Activated T-cell treated with anti-CD3 and anti-CD28 coated beads, Interleukin-2, amount 50 U/mL, for 4 hours (primary cell): ENCODE data around the gene HEG1. TPM values are rescaled to one million over a fixed set of nuclear protein-coding genes. Genes with fewer than 3 reads are reported as not detected.
"Not testable (repeated sequence)": the region's sequence is repeated elsewhere in the genome, so short reads cannot be mapped to it uniquely, and the experiment has no call there.

Experiments
- ATAC-seq, 2 donors: fragments of 200-7000 bp; cut with Tn5 transposase; one replicate each; pipeline ENCODE4 v1.10.0; 2021
- DNase-seq: peaks from one replicate; pipeline ENCODE4 v3.0.0-alpha.2; 2020
- H3K27me3 Mint-ChIP-seq: one replicate; pipeline ENCODE4 v1.8.0; 2021; ENCODE audit warnings: low read depth, mixed read lengths
- H3K36me3 Mint-ChIP-seq: one replicate; pipeline ENCODE4 v1.8.0; 2022; ENCODE audit warnings: mixed read lengths; ENCODE audit not compliant: insufficient read depth
- H3K4me1 Mint-ChIP-seq: one replicate; pipeline ENCODE4 v1.8.0; 2021; ENCODE audit warnings: low read depth, mixed read lengths
- H3K4me3 Mint-ChIP-seq: one replicate; pipeline ENCODE4 v1.8.0; 2021; ENCODE audit warnings: mild to moderate bottlenecking, moderate library complexity, mixed read lengths
- H3K9me3 Mint-ChIP-seq: one replicate; pipeline ENCODE4 v1.8.0; 2021; ENCODE audit warnings: mixed read lengths
- total RNA-seq, 3 donors: library from RNA; stranded (reverse); gene quantifications; one replicate each; pipeline ENCODE4 v1.2.1, GENCODE V29; 2021

Gene HEG1, protein sequence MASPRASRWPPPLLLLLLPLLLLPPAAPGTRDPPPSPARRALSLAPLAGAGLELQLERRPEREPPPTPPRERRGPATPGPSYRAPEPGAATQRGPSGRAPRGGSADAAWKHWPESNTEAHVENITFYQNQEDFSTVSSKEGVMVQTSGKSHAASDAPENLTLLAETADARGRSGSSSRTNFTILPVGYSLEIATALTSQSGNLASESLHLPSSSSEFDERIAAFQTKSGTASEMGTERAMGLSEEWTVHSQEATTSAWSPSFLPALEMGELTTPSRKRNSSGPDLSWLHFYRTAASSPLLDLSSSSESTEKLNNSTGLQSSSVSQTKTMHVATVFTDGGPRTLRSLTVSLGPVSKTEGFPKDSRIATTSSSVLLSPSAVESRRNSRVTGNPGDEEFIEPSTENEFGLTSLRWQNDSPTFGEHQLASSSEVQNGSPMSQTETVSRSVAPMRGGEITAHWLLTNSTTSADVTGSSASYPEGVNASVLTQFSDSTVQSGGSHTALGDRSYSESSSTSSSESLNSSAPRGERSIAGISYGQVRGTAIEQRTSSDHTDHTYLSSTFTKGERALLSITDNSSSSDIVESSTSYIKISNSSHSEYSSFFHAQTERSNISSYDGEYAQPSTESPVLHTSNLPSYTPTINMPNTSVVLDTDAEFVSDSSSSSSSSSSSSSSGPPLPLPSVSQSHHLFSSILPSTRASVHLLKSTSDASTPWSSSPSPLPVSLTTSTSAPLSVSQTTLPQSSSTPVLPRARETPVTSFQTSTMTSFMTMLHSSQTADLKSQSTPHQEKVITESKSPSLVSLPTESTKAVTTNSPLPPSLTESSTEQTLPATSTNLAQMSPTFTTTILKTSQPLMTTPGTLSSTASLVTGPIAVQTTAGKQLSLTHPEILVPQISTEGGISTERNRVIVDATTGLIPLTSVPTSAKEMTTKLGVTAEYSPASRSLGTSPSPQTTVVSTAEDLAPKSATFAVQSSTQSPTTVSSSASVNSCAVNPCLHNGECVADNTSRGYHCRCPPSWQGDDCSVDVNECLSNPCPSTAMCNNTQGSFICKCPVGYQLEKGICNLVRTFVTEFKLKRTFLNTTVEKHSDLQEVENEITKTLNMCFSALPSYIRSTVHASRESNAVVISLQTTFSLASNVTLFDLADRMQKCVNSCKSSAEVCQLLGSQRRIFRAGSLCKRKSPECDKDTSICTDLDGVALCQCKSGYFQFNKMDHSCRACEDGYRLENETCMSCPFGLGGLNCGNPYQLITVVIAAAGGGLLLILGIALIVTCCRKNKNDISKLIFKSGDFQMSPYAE (N-terminal part only)
- 1 to 10 TPM; 6.4 to 9.0 (median 7.2) TPM for total RNA-seq

- Mint-ChIP-seq H3K36me3 (no peaks in the 10 kb centered on the region), H3K4me3 (peak within 1 kb of the TSS; percentile 90), H3K9me3 (no peaks in the 10 kb centered on the region), H3K4me1 (peaks cover 47% of the 10 kb centered on the region), H3K27me3 (peaks cover 10% of the 10 kb centered on the region)
- ATAC-seq (peak; percentile 82 to 83), DNase-seq (peak; percentile 70)
These were observed at the start of gene HEG1 for GRCh38 chr3:125055913-125056745. Gene HEG1 (minus strand): TSS chr3:125055997. CDS start chr3:125055890, 107 bp downstream.

DNA sequence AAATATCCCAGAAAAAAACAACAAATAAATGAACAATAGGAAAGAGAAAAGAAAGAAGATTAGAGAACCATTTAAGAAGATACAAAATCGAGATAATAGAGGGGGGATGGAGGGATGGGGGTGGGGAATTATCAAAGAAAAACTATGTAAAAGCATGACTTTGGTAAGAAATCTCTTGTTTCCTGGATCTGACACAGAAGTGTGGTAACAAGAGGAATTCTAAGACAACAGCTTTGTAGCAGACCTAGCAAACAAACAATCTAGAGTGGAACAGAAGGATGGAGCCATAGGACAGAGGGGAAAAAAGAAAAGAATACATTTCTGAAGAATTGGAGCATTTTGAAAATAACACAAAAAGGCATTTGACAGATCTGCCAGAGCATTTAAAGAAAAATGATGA, 49.3 kb upstream of the HEG1 start:
- ATAC-seq (no peak), DNase-seq (no peak)
- Mint-ChIP-seq H3K27me3 (peaks cover 3% of the 10 kb centered on the region), H3K4me3 (no peak overlapping the region), H3K36me3 (no peaks in the 10 kb centered on the region), H3K4me1 (peaks cover 10% of the 10 kb centered on the region), H3K9me3 (peaks cover 8% of the 10 kb centered on the region)

DNA sequence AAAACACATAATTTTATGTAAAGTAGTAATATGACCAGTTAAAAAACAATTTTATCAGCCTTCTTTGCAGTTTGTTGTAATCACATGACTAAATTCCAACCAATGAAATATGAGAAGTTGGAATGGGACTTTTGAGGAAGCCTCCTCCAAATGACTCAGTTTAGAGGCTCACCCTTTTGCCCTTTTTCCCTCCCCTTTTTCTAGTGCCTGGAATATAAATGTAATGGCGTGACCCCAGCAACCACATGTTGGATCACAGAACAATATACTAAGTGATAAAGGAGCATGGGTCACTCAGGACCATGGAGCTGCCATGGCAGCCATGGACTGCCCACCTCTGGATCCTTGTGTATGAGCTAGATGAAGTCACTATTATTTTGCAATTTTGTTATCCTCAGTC, 48.8 kb upstream of the HEG1 start:
- H3K4me3 Mint-ChIP-seq = no peak overlapping the region
- H3K4me1 Mint-ChIP-seq = peaks cover 9% of the 10 kb centered on the region
- no peak for ATAC-seq
- H3K27me3 Mint-ChIP-seq = peaks cover 3% of the 10 kb centered on the region
- H3K36me3 Mint-ChIP-seq = peaks cover 3% of the 10 kb centered on the region
- H3K9me3 Mint-ChIP-seq = peaks cover 12% of the 10 kb centered on the region
- DNase-seq = no peak

- no peak for DNase-seq
- Mint-ChIP-seq H3K4me1 (peaks cover 4% of the 10 kb centered on the region), H3K9me3 (peaks cover 17% of the 10 kb centered on the region), H3K4me3 (no peak overlapping the region), H3K36me3 (peaks cover 6% of the 10 kb centered on the region), H3K27me3 (peaks cover 3% of the 10 kb centered on the region)
- no peak for ATAC-seq
These were observed 47.6 kb upstream of the HEG1 start for GRCh38 chr3:125103406-125103805.

DNA sequence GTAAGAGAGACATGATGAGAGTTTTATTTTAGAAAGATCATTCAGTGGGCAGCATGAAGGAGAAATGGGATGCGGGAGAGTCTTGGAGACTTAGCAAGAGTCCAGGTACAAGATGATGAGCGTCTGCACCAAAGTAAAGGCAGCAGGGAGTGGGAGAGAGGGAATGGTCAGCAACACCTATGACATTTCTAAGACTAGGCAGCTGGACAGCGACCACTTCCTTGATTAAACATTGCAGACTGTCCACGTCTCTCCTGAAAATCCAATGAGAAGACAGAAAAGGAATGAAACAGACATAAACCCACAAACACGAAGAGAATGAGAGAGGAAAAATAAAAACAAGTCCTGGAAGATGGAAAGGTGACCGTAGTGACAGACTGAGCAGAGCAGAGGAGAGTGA, 46.7 kb upstream of the HEG1 start:
- no peak overlapping the region for H3K4me3 Mint-ChIP-seq

GRCh38 chr3:125098611-125099291, 43.0 kb upstream of the HEG1 start:
- Mint-ChIP-seq H3K27me3 (peaks cover 2% of the 10 kb centered on the region), H3K4me1 (no peaks in the 10 kb centered on the region), H3K4me3 (no peak overlapping the region), H3K9me3 (peaks cover 10% of the 10 kb centered on the region), H3K36me3 (peaks cover 6% of the 10 kb centered on the region)
- no peak for DNase-seq
- no peak for ATAC-seq

More for the DNA sequence above, 46.7 kb upstream of the HEG1 start:
- peaks cover 6% of the 10 kb centered on the region for H3K36me3 Mint-ChIP-seq
- peaks cover 3% of the 10 kb centered on the region for H3K27me3 Mint-ChIP-seq
- peaks cover 17% of the 10 kb centered on the region for H3K9me3 Mint-ChIP-seq
- ATAC-seq (no peak), DNase-seq (no peak)
- no peaks in the 10 kb centered on the region for H3K4me1 Mint-ChIP-seq

GRCh38 chr3:125090649-125091048, 34.9 kb upstream of the HEG1 start:
- Mint-ChIP-seq H3K4me1 (no peaks in the 10 kb centered on the region), H3K36me3 (no peaks in the 10 kb centered on the region), H3K9me3 (no peaks in the 10 kb centered on the region), H3K27me3 (peaks cover 4% of the 10 kb centered on the region), H3K4me3 (no peak overlapping the region)
- DNase-seq (no peak), ATAC-seq (no peak)

DNA sequence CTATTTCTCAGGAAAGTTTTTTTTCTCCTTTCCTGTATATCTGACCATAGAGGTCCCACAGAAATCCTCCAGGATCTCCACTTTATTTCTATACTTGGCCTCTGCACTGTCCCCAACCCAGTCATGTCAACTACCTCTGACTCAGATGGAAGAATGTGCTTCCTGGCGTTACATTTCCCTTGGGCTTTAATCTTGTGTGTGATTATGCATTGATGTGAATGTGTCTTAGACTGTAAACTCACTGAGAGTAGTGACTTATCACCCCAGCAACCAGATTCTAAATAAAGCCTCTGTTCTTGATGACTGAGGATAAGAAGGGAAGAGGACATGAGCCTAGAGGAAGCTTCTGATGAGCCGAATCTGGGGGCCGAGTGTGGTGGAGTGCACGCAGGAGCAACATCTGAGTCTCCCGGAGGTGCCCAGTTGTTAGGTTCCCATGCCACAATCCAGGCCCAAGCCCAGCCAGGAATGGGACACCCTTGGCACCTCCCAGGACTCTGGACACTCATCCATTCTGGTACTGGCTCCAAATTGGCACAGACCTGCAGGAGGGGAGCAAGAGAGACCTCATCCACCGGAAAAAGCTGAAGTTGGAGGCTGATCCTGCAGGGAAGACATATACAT, 32.1 kb upstream of the HEG1 start:
- no peaks in the 10 kb centered on the region for H3K36me3 Mint-ChIP-seq
- no peaks in the 10 kb centered on the region for H3K9me3 Mint-ChIP-seq
- peaks cover 4% of the 10 kb centered on the region for H3K27me3 Mint-ChIP-seq
- ATAC-seq (no peak), DNase-seq (no peak)
- no peak overlapping the region for H3K4me3 Mint-ChIP-seq
- no peaks in the 10 kb centered on the region for H3K4me1 Mint-ChIP-seq

DNA sequence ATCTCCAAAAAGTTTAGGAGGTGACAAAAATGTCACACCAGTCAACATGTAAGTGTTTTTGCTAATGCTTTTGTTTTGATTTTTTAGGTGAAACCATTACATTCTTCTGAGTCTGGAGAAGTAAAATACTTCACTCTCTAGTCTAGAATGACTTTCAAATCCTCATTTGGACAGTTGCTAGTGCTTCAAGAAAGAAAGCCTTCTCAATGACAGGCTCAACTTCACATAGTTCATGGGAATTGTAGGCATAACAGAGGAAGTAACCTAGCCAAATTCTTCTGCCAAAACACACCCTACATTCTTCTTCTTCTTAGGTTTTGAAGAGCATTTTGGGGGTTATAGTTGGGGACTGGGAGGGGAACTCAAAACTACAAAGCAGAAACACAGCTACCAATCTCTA, 29.4 kb upstream of the HEG1 start:
- Mint-ChIP-seq H3K4me3 (no peak overlapping the region), H3K27me3 (no peaks in the 10 kb centered on the region), H3K4me1 (no peaks in the 10 kb centered on the region), H3K9me3 (no peaks in the 10 kb centered on the region), H3K36me3 (no peaks in the 10 kb centered on the region)
- DNase-seq = no peak
- no peak for ATAC-seq

GRCh38 chr3:125083776-125084175, 28.0 kb upstream of the HEG1 start:
- Mint-ChIP-seq H3K4me1 (no peaks in the 10 kb centered on the region), H3K27me3 (no peaks in the 10 kb centered on the region), H3K36me3 (no peaks in the 10 kb centered on the region), H3K4me3 (no peak overlapping the region), H3K9me3 (no peaks in the 10 kb centered on the region)
- DNase-seq = no peak
- ATAC-seq = no peak

DNA sequence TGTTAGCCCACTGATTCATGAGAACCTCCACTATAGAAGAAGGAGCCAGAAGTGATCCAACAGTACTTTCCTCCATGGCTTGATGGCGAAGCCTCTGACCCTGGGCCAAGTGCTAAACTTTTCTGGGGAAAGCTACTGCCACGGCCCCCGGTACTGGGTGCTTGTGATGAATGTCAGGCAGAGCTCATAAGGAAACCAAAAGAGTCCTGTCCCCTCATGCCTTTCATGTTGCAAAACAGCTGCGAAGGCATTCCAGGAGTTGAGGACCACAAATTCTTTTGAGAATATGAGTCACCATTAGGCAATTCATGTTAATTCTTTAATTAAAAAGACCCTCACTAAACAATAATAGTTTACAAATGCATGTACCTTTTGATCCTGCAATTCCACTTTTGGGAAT, 26.5 kb upstream of the HEG1 start:
- not testable (repeated sequence) for H3K4me3 Mint-ChIP-seq, H3K27me3 Mint-ChIP-seq, H3K36me3 Mint-ChIP-seq, H3K9me3 Mint-ChIP-seq, DNase-seq, ATAC-seq, H3K4me1 Mint-ChIP-seq

DNA sequence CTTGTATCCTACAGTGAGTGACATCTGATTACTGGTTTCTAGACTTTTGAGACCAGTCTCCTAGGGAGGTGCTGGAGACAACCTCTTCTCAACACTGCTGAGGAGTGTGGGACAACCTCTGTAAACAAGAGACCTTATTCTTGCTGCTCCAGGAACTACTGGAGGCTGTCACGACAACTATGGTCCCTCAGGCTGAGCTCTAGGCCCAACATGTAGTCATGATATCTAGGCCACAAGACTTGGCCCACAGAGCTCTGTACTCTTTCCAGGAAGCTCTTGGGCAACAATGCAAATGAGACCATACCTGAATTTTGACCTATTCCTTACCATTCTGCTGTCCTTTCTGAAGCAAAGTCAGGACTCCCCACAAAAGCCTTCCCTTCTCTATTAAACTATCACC, 24.3 kb upstream of the HEG1 start:
- ATAC-seq (no peak), DNase-seq (no peak)
- Mint-ChIP-seq H3K9me3 (no peaks in the 10 kb centered on the region), H3K4me3 (no peak overlapping the region), H3K36me3 (no peaks in the 10 kb centered on the region), H3K27me3 (no peaks in the 10 kb centered on the region), H3K4me1 (no peaks in the 10 kb centered on the region)

GRCh38 chr3:125079675-125080045, 23.9 kb upstream of the HEG1 start:
- no peaks in the 10 kb centered on the region for H3K9me3 Mint-ChIP-seq
- no peak overlapping the region for H3K4me3 Mint-ChIP-seq
- no peaks in the 10 kb centered on the region for H3K4me1 Mint-ChIP-seq
- no peaks in the 10 kb centered on the region for H3K27me3 Mint-ChIP-seq
- H3K36me3 Mint-ChIP-seq = no peaks in the 10 kb centered on the region
- no peak for DNase-seq
- ATAC-seq = no peak
